Stimulated activated CD8-positive, alpha-beta memory T cell treated with anti-CD3 and anti-CD28 coated beads, Interleukin-15, amount 100 ng/mL, for 24 hours (primary cell): ENCODE results near the gene ZNF749.

ENCODE experiments used
- DNase-seq: peaks from one replicate; pipeline ENCODE4 v3.0.0-alpha.2; 2020; ENCODE audit warnings: low read depth

The ZNF749 gene

GRCh38 chr19:57435062-57435978 lies at the start of gene ZNF749:
Gene ZNF749 (plus strand): TSS chr19:57435325. CDS start chr19:57435579, 254 bp downstream.
- DNase-seq: peak; percentile 66

- DNase-seq: no peak
Measured at GRCh38 chr19:57389194-57389729, 45.9 kb upstream of the ZNF749 start.

DNA sequence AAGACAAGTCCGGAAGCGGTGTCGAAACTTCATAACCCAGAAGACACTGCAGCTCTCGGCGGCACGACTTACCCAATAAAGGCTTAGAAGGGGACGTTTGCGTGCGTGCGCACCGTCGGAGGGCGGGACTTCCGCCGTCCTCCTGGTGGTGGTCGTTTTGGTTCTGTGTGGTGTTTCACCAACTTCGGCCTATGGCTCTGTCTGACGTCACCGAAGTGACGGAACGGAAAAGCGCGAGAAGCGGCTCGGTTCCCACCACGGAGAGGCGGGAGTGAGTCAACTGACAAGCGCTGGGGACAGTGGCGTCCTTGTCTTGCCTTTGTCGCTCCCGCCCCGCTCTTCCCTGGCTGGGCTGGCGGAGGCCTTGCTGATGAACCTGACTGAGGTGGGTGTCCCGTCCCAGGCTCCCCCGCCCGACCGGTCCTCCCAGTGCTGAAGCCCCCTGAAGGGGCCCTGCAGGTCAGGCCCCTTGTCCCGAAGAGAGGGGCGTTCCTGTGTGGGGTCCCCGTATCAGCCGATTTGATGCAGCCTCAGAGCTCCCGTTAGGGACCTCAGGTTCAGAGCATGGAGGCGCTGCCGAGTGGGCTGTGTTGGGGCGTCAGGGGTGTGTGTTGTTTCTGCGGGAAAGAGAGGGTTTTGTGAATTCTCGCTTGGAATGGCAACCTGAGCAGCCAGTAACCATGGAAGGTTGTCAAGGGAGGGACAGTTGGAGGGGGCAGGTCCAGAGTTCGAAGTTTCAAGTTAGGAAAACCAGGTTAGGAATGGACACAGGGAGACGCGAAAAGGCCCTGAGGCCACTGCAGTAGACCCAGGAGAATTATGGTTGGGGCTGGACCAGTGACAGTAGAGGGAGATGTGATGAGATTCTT lies 45.2 kb upstream of the ZNF749 start, which contains the start of gene ZNF548:
TSS of gene ZNF548 (plus strand) at position 125 of the 869 bp plus-strand sequence. CDS start at position 371, 246 bp downstream.
- DNase-seq: peak; percentile 97

- DNase-seq: no peak
Measured at GRCh38 chr19:57395710-57396109, 39.4 kb upstream of the ZNF749 start.

DNA sequence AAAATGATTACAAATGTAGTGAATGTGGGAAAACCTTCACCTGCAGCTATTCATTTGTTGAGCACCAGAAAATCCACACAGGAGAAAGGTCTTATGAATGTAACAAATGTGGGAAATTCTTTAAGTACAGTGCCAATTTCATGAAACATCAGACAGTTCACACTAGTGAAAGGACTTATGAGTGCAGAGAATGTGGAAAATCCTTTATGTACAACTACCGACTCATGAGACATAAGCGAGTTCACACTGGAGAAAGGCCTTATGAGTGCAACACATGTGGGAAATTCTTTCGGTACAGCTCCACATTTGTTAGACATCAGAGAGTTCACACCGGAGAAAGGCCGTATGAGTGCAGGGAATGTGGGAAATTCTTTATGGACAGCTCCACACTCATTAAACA lies 36.3 kb upstream of the ZNF749 start:
- no peak for DNase-seq

GRCh38 chr19:57403737-57404563 lies 31.2 kb upstream of the ZNF749 start:
- no peak for DNase-seq

DNA sequence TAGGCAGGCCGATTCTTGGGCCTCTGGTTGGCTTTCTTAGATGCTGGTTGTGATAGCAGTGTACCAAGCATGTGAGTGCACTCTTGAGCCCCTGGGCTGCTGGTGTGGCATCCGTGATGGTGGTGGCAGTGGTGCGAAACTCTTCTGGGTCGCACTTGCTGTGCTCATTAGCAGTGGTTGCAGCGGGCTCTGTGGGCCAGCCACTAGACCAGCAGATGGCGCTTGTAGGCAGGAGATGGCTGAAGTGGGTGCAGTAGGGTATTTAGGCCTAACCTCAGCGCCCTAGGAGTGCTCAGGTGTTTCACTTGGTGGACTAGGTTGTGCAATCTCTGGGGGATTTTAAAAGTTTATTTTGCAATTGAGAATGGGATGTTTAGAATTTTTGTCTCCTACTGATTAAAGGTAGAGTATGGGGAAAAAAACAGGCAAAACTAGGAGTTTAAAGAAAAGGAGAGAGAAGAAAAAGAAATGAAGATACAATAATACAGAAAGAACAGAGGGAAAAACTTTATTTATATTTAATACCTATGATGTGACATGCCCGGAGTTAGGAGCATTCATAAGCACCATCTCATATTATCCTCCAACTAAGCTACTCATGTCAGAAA lies 28.5 kb upstream of the ZNF749 start:
- peak; percentile 26 for DNase-seq

DNA sequence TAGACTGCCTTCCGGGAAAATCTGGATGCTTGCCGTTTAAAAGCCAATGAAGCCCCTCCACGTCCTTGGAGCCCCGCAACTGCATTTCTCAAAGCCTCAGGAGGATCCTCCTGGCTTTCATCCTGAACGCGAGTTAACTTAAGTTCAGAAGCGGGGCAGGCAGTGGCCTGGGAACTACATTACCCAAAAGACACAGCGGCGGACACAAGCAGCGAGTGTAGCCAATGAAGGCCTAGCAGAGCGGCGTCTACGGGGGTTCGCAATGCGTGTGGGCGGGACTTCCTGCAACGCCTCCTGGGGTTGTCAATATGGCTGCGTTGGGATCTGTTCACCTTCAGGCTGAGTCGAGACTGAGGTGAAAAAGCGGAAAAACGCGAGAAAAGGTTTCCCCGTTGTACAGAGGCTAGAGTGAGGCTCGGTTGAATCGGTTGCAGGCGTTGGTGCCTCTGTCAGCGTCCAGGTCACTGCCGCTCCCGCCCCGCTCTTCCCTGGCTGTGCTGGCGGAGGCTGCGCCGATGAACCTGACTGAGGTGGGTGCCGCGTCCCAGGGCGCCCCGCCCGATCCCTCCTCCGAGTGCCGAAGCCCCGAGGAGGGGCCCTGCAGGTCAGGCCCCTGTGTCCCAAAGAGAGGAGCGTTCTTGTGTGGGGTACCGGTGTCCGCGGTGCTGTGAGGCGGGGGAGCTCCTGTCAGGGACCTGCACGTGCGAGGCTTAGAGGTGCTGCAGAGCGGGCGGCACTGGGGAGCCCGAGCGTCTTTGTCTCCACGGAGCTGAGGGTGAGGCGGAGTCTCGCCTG lies 24.1 kb upstream of the ZNF749 start, which contains the start of gene ZNF17:
TSS of gene ZNF17 (plus strand) at position 285 of the 795 bp plus-strand sequence. CDS start 2,455 bp downstream, outside the sequence.
- peak; percentile 79 for DNase-seq

GRCh38 chr19:57419439-57419838 lies 15.7 kb upstream of the ZNF749 start:
- no peak for DNase-seq

- no peak for DNase-seq
Measured at GRCh38 chr19:57421037-57421436, 14.1 kb upstream of the ZNF749 start.

GRCh38 chr19:57434386-57435061 lies 601 bp upstream of the ZNF749 start:
- no peak for DNase-seq

- DNase-seq: no peak
Measured at GRCh38 chr19:57436417-57436816, 1.3 kb downstream of the ZNF749 start.

DNA sequence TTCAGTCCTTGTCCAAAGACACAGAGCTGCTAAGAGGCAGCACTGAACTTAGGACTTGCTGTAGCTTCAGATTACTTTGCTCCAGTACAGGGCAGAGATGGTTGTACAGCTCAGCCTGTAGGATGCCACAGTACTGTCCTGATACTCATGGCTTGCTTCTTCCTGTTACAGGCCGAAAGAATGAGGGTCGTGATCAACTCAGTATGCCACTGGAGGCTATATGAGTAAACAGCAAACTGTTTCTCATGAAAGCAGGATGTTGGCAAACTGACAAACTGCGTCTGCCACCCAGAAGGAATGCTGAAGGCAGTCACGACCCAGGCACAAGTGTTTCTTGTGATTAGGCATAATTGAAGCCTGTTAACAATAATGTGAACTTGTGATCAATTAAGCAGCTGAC lies 2.8 kb downstream of the ZNF749 start:
- DNase-seq: no peak

DNA sequence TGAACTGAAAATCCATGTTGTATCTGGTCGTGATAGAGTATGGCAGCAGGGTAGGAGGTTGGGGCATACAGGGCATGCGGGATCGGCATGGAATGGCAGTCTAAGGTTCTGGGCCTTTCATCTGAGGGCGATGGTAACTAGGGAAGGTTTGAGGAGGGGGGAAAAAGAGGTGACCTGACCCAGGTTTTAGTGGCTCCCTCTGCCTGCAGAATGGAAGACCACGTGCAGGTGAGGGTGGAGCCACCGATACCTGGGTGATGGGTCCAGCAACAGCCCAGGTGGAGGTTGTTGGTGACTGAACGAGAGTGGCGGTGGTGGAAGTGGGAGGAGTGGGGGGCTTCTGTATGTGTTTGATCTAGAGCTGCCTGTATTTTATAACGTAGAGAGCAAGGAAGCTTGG lies 3.8 kb downstream of the ZNF749 start:
- no peak for DNase-seq

GRCh38 chr19:57441979-57442752 lies 7.0 kb downstream of the ZNF749 start:
- no peak for DNase-seq

- no peak for DNase-seq
Measured at GRCh38 chr19:57443121-57443696, 8.1 kb downstream of the ZNF749 start.

- no peak for DNase-seq
Measured at GRCh38 chr19:57452307-57452706, 17.2 kb downstream of the ZNF749 start.

DNA sequence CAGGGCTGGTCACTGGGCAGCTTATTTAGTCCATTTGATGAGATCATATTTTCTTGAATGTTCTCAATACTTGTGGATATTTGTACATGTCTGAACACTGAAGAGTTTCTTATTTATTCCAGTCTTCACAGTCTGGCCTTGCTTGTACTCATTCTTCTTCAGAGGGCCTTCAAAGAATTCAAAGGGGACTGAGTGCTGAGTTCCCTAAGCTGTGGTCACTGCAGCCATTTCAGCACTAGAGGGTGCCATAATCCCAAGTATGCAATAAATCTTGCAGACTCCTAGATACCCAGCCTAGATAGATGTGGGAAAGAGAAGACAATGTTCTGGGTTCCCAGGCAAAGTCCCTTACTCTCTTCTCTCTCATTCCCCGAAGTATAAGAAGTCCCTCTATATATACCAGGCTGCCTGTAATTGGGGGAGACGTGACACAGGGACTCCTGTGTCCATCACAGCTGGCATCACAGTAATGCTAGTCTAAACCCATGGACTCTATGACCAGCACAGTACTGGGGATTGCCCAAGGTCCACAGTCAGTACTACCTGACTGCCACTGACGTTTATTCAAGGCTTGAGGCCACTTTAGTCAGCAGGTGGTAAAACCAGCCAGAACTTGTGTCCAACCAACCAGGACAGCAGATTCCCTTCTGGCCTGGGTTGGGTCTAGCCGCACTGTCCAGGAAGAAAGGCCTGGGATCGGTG lies 30.7 kb downstream of the ZNF749 start:
- no peak for DNase-seq
